ENCODE measurements around the gene ZNF689. TPM values are rescaled to one million over a fixed set of nuclear protein-coding genes. Genes with fewer than 3 reads are reported as not detected.

ZNF689 gene
- total and polyA plus RNA-seq, 2 of the 13 experiments (the other 11 are each of a cell fraction or from before 2014, with no cell fraction given) = 9.7 to 19.5 TPM

DNA sequence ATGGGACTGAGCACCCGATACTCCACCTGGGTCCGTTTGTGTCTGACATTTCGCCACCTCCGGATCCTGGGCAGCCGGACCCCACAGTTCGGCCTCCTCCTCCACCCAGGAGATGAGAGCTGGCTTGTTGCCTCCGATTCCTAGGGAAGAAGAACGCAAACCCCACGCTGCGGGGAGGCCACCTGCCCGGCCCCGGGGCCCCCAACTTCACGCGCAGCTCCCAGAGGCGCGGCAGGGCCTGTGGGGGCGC is 52.6 kb downstream of the ZNF689 start (continued):
- TF ChIP-seq NR0B2 (CRISPR knock-in tag; IDR thresholded peaks at IDR 0.05) (peak; percentile 42), ZNF430 (CRISPR knock-in tag; IDR thresholded peaks at IDR 0.05) (no peak), SKI (IDR thresholded peaks at IDR 0.05; ENCODE audit: partially characterized antibody) (peak; percentile 23), SRSF1 (optimal IDR thresholded peaks at IDR 0.05; ENCODE audit: low read depth, low read length) (peak; percentile 1), ZNF572 (CRISPR knock-in tag; IDR thresholded peaks at IDR 0.05) (peak; percentile 22; the same call in 1 of the 2 replicates), MAX (IDR thresholded peaks at IDR 0.05) (peak; percentile 9; the same call in 1 of the 2 replicates), ZNF33B (CRISPR knock-in tag; IDR thresholded peaks at IDR 0.05) (no peak), EEA1 (CRISPR knock-in tag; IDR thresholded peaks at IDR 0.05; ENCODE audit: borderline replicate concordance) (peak; percentile 90; the same call in 1 of the 2 replicates)
- TF ChIP-seq, protein P1, sequence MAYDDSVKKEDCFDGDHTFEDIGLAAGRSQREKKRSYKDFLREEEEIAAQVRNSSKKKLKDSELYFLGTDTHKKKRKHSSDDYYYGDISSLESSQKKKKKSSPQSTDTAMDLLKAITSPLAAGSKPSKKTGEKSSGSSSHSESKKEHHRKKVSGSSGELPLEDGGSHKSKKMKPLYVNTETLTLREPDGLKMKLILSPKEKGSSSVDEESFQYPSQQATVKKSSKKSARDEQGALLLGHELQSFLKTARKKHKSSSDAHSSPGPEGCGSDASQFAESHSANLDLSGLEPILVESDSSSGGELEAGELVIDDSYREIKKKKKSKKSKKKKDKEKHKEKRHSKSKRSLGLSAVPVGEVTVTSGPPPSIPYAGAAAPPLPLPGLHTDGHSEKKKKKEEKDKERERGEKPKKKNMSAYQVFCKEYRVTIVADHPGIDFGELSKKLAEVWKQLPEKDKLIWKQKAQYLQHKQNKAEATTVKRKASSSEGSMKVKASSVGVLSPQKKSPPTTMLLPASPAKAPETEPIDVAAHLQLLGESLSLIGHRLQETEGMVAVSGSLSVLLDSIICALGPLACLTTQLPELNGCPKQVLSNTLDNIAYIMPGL (CRISPR knock-in tag; IDR thresholded peaks at IDR 0.05; ENCODE audit: borderline replicate concordance in 1 of 2, low read depth in 1 of 2) = peak in 1 of 2 experiments; percentile 5; a peak in 1 of 4 replicates
- TF ChIP-seq, protein P2, sequence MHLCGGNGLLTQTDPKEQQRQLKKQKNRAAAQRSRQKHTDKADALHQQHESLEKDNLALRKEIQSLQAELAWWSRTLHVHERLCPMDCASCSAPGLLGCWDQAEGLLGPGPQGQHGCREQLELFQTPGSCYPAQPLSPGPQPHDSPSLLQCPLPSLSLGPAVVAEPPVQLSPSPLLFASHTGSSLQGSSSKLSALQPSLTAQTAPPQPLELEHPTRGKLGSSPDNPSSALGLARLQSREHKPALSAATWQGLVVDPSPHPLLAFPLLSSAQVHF (CRISPR knock-in tag; IDR thresholded peaks at IDR 0.05) = 0 out of 2 replicates have a peak, but pooled peaks have one; percentile 21

Measured in HepG2 (cell line).